BLaER1 (cell line): ENCODE measurements around the gene KRT13.

Experiments
- H3K27ac ChIP-seq: shearing (Covaris generic); formaldehyde crosslinking; 2 replicates; pipeline ENCODE4 v1.8.1; 2022
- H3K27me3 ChIP-seq: shearing (Covaris generic); formaldehyde crosslinking; 2 replicates; pipeline ENCODE4 v1.8.1; 2022
- H3K36me3 ChIP-seq: shearing (Covaris generic); formaldehyde crosslinking; 2 replicates; pipeline ENCODE4 v1.8.1; 2022
- H3K4me1 ChIP-seq: shearing (Covaris generic); formaldehyde crosslinking; 2 replicates; pipeline ENCODE4 v1.8.1; 2022
- H3K4me2 ChIP-seq: shearing (Covaris generic); formaldehyde crosslinking; 2 replicates; pipeline ENCODE4 v1.8.1; 2022
- H3K4me3 ChIP-seq: shearing (Covaris generic); formaldehyde crosslinking; 2 replicates; pipeline ENCODE4 v1.8.1; 2022
- H3K9ac ChIP-seq: shearing (Covaris generic); formaldehyde crosslinking; 2 replicates; pipeline ENCODE4 v1.8.1; 2022
- H3K9me3 ChIP-seq: shearing (Covaris generic); formaldehyde crosslinking; 2 replicates; pipeline ENCODE4 v1.8.1; 2022
- H4K20me1 ChIP-seq: shearing (Covaris generic); formaldehyde crosslinking; 2 replicates; pipeline ENCODE4 v1.8.1; 2022
- Cebpa-rat ChIP-seq: shearing (Covaris generic); IDR thresholded peaks from 2 replicates; pipeline ENCODE4 v1.8.1; 2022

The KRT13 gene

GRCh38 chr17:41505007-41505808, at the start of gene KRT13:
Gene KRT13, minus strand, starts transcription at chr17:41505612. Its CDS starts 62 bp downstream, at chr17:41505550.
- no peaks in the 10 kb centered on the region for H3K36me3 ChIP-seq
- TF ChIP-seq Cebpa-rat, result no peak
- no peaks in the 10 kb centered on the region for H3K9me3 ChIP-seq
- H3K4me1 ChIP-seq, result peaks cover 7% of the 10 kb centered on the region
- H3K4me2 ChIP-seq, result no peak within 1 kb of the TSS
- no peaks in the 10 kb centered on the region for H3K27me3 ChIP-seq
- H3K4me3 ChIP-seq, result no peak within 1 kb of the TSS
- no peak within 1 kb of the TSS for H3K27ac ChIP-seq
- no peak within 1 kb of the TSS for H3K9ac ChIP-seq
- H4K20me1 ChIP-seq, result no peaks in the 10 kb centered on the region

DNA sequence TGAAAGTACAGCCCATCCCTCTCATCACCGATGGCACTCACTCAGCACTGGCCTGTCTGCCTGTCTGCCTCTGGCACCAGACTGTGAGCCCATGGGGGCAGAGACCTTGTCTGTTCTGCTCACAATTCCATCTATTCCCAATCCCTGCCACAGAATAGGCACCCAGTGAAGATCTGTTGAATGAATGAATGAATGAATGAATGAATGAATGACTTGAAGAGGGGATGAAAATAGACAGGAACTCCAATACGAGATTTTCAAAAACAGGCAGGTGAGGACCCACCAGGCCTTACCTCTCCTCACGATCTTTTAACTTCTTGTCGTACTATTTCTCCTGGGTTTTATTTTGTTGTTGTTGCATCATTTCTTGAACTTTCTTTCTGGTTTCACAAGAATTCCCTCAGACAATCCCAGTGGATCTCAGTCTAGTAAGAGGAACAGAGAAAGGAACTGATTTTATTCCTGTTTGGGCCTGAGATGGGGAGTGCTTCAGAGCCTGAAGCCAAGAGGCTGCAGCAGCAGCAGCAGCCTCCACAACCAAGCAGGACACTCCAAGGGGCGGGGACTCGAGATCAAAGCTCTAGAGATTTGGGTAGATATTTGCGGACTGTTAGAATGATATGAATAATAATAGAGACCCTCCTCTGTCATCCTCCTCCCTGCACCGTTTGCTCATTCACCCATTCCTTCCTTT, 48.7 kb upstream of the KRT13 start:
- H3K27ac ChIP-seq, result no peak overlapping the region
- H4K20me1 ChIP-seq, result no peaks in the 10 kb centered on the region
- no peak for TF ChIP-seq Cebpa-rat
- H3K27me3 ChIP-seq, result no peaks in the 10 kb centered on the region
- H3K4me3 ChIP-seq, result no peak overlapping the region
- no peaks in the 10 kb centered on the region for H3K9me3 ChIP-seq
- peaks cover 10% of the 10 kb centered on the region for H3K4me1 ChIP-seq
- H3K9ac ChIP-seq, result no peak overlapping the region
- H3K4me2 ChIP-seq, result no peak overlapping the region
- no peaks in the 10 kb centered on the region for H3K36me3 ChIP-seq

- Histone ChIP-seq H3K4me3 (no peak overlapping the region), H3K4me1 (peaks cover 19% of the 10 kb centered on the region), H3K4me2 (no peak overlapping the region), H3K36me3 (no peaks in the 10 kb centered on the region), H3K27me3 (no peaks in the 10 kb centered on the region), H3K9ac (no peak overlapping the region), H4K20me1 (no peaks in the 10 kb centered on the region), H3K27ac (no peak overlapping the region), H3K9me3 (no peaks in the 10 kb centered on the region)
- TF ChIP-seq Cebpa-rat, result no peak
These were observed 47.8 kb upstream of the KRT13 start for GRCh38 chr17:41553176-41553575.

GRCh38 chr17:41552455-41552854, 47.0 kb upstream of the KRT13 start:
- Histone ChIP-seq H3K4me2 (no peak overlapping the region), H3K4me3 (no peak overlapping the region), H3K36me3 (no peaks in the 10 kb centered on the region), H3K4me1 (peaks cover 26% of the 10 kb centered on the region), H3K27ac (no peak overlapping the region), H3K9me3 (no peaks in the 10 kb centered on the region), H3K27me3 (no peaks in the 10 kb centered on the region), H3K9ac (no peak overlapping the region), H4K20me1 (no peaks in the 10 kb centered on the region)
- no peak for TF ChIP-seq Cebpa-rat

GRCh38 chr17:41551365-41551764, 46.0 kb upstream of the KRT13 start:
- Histone ChIP-seq H3K9me3 (no peaks in the 10 kb centered on the region), H3K4me3 (no peak overlapping the region), H3K36me3 (no peaks in the 10 kb centered on the region), H3K4me2 (no peak overlapping the region), H3K27me3 (no peaks in the 10 kb centered on the region), H4K20me1 (no peaks in the 10 kb centered on the region), H3K27ac (no peak overlapping the region), H3K4me1 (peaks cover 32% of the 10 kb centered on the region), H3K9ac (no peak overlapping the region)
- no peak for TF ChIP-seq Cebpa-rat

DNA sequence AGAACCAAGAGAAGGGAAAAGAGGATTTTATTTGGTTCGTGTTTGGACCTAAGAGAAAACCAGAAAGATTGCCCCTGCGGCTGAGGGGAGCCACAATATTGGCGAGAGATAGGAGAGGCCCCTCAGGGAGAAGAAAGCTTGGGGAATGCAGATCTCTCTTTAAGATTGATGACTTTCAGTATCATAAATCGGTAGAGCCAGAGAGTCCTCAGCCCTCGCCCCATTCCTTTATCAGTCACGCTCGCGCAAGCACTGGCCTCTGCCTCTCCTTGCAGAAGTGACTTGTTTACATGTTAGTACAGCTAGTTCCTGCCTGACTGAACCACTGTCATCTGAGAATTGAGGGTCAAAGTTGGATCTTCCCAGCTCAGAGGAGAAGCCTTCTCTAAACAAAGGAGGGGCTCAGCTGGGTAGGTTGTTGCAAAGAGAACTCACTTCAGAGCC, 44.2 kb upstream of the KRT13 start:
- H3K9ac ChIP-seq, result 0 out of 2 replicates have a peak overlapping the region, but pooled peaks have one; percentile 6
- H3K4me3 ChIP-seq, result no peak overlapping the region
- no peaks in the 10 kb centered on the region for H4K20me1 ChIP-seq
- no peaks in the 10 kb centered on the region for H3K27me3 ChIP-seq
- H3K9me3 ChIP-seq, result no peaks in the 10 kb centered on the region
- H3K4me1 ChIP-seq, result peaks cover 32% of the 10 kb centered on the region
- H3K4me2 ChIP-seq, result peak overlapping the region; percentile 70
- H3K27ac ChIP-seq, result no peak overlapping the region
- no peaks in the 10 kb centered on the region for H3K36me3 ChIP-seq
- TF ChIP-seq Cebpa-rat, result no peak

- Histone ChIP-seq H3K9ac (peak overlapping the region; percentile 51; the same call in 1 of the 2 replicates), H3K27ac (peak overlapping the region; percentile 29; the same call in 1 of the 2 replicates), H3K27me3 (no peaks in the 10 kb centered on the region), H4K20me1 (no peaks in the 10 kb centered on the region), H3K4me2 (peak overlapping the region; percentile 70), H3K9me3 (no peaks in the 10 kb centered on the region), H3K36me3 (no peaks in the 10 kb centered on the region), H3K4me1 (peaks cover 32% of the 10 kb centered on the region), H3K4me3 (no peak overlapping the region)
- no peak for TF ChIP-seq Cebpa-rat
These were observed 43.6 kb upstream of the KRT13 start for GRCh38 chr17:41548844-41549595.

DNA sequence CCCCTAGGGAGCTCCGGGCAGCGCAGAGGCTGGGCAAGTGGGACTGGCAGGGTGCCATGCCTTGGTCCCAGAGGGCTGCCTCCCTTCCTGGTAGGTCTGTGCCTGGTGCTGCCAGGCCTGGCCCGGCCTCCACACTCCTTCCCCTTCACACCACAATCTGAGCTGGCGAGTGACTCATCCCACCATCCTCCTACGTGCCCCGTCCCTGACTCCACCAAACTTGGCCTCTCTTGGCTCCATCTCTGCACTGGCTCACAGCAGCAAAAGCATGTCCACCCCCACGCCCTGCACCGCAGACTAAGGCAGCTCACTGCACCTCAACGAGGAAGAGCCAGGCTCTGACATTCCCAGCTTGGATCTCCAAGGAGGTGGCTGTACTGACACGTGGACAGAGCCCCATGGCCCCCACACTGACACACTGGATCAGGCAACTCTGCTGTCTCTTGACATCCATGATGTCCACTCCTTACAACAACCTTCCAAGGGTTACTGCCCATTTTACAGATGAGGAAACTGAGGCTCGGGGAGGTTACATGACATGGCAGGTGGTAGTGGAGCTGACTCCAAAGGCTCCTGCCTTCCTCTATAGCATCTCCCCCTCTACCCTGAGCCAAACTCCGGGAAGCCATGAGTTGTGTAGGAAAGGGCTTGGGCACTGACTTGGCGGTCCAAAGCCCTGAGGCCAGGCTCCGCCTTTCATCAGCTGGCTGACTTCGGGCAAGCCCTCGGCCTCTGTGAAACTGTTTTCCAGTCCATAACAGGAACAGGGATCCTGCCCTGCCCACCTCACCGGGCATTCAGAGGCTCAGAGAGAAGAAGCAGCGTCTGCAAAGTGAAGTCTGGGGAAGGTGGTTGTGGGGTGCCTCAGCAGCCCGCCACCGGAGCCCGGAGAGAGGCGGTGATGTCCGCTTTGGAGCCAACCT, 42.8 kb upstream of the KRT13 start:
- Histone ChIP-seq H4K20me1 (no peaks in the 10 kb centered on the region), H3K27me3 (no peaks in the 10 kb centered on the region), H3K4me1 (peaks cover 32% of the 10 kb centered on the region), H3K27ac (peak overlapping the region; percentile 29; the same call in 1 of the 2 replicates), H3K4me3 (no peak overlapping the region), H3K36me3 (no peaks in the 10 kb centered on the region), H3K9ac (peak overlapping the region; percentile 51; the same call in 1 of the 2 replicates), H3K4me2 (peak overlapping the region; percentile 70), H3K9me3 (no peaks in the 10 kb centered on the region)
- TF ChIP-seq Cebpa-rat, result no peak

GRCh38 chr17:41547378-41547841, 42.0 kb upstream of the KRT13 start:
- no peak for TF ChIP-seq Cebpa-rat
- Histone ChIP-seq H3K4me1 (peaks cover 32% of the 10 kb centered on the region), H3K4me3 (no peak overlapping the region), H3K4me2 (peak overlapping the region; percentile 70), H3K27ac (no peak overlapping the region), H3K9me3 (no peaks in the 10 kb centered on the region), H3K9ac (peak overlapping the region; percentile 12; the same call in 1 of the 2 replicates), H4K20me1 (no peaks in the 10 kb centered on the region), H3K27me3 (no peaks in the 10 kb centered on the region), H3K36me3 (no peaks in the 10 kb centered on the region)
